AG08395 (cell line): ENCODE data around the gene ERFL.

Experiments used
- DNase-seq: peaks from one replicate; pipeline ENCODE4 v3.0.0; 2012; ENCODE audit warnings: mixed read lengths, low spot score

Gene ERFL

GRCh38 chr19:41897820-41898219, 30.4 kb downstream of the ERFL start:
- no peak for DNase-seq

- DNase-seq, result no peak
These were observed 31.1 kb downstream of the ERFL start for GRCh38 chr19:41897181-41897580.

DNA sequence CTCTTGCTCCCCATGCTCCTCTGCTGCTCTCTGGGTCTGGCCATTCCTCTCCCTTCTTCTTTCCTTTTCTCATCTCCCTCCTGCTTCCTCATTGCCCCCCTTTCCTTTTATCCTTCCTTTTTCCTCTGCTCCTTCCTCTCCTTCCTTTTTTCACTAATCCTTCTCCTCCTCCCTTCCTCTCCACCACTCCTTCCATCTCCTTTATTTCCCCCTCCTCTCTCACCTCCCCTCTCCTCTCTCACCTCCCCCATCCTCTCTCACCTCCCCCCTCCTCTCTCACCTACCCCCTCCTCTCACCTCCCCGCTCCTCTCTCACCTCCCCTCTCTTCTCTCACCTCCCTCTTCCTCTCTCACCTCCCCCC, 31.7 kb downstream of the ERFL start:
- DNase-seq, result no peak

- DNase-seq, result no peak
These were observed 32.3 kb downstream of the ERFL start for GRCh38 chr19:41895745-41896580.

DNA sequence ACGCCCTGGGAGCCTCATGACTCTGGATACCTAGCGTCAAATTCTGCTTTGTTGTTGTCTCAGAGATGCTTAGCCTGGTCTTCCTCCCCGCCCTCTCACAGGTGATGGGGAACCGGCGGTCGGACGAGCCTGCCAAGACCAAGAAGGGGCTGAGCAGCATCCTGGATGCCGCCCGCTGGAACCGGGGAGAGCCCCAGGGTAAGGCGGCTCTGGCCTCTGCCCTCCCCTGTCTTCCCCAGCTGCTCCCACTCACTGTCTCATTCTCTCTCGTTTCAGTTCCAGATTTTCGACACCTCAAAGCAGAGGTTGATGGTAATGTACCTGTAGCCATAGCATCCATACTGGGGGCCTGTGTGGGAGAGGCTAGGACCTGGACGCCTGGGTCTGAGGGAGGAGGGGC, 33.9 kb downstream of the ERFL start:
- no peak for DNase-seq

DNA sequence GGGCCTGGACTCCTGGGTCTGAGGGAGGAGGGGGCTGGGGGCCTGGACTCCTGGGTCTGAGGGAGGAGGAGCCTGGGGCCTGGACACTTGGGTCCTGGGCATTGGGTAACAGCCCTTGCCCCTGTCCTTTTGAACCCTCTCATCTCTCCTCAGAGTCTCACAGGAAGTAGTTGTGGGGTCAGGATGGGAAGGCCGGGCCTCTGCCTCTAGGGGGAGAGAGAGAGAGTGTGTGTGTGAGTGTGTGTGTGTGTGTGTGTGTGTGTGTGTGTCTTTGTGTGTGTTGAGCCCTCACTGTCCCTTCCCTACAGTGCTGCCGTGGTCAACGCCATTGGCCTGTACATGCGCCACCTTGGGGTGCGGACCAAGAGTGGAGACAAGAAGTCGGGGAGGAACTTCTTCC, 34.4 kb downstream of the ERFL start:
- no peak for DNase-seq

DNA sequence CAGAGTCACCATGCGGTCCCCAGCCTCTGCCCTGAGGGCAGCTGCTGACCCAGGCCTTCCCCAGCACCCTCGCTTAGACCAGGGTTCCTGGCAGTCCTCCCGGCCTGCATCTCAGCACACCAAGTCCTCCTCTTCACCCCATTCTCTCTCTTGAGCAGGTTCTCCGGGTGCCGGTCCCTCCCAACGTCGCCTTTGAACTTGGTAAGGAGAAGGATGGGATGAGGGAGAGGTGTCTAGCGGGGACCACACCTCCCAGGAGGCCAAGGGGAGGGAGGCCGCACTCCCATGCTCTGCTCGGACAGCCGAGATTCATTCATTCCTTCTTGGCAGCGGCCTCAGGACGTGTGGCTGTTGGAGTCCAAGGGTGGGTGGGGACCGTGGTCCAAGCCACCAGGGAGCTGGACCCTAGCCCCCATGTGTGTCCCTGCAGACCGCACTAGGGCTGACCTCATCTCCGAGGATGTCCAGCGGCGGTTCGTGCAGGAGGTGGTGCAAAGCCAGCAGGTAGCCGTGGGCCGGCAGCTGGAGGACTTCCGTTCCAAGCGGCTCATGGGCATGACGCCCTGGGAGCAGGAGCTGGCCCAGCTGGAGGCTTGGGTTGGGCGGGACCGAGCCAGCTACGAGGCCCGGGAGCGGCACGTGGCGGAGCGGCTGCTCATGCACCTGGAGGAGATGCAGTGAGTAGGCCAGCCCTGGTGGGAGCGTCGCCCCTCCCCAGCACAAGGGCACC, 35.9 kb downstream of the ERFL start:
- DNase-seq, result no peak

DNA sequence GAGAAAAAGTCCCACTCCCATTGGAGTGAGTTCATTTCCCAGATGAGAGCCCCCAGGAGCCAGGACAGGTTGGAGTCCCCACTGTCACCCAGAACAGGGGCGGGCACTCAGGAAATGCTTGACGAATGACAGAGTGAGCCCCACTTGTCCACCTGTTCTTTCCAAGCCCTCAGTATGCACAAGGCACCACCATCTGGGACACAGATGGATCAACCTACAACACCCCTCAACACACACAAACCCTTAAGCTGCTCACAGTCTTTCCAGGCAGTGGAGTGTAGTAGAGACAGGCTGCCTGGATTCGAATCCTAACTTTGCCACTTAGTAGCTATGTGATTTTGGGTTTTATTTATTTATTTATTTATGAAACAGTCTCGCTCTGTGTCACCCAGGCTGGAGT, 37.3 kb downstream of the ERFL start:
- DNase-seq, result no peak

GRCh38 chr19:41889896-41890295, 38.4 kb downstream of the ERFL start:
- DNase-seq, result no peak

DNA sequence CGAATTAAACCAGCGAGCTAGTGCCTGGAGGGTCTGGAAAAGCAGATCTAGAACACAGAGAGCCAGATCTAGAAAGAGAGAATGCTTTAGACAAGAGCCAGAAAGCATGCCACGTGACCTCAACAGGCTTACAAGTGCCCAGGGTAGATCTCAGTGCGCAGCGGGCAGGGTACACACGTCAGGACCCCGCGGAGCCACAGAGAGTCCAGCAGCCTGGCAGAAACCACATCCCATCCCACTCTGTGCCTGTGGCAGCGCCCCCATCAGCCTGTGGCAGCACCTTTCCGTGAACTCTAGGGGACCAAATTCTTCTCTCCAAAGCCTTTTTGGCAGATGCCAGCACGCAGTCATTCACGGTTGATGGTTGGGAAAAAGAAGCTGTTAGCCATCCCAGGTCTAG, 39.3 kb downstream of the ERFL start:
- DNase-seq, result no peak

GRCh38 chr19:41887711-41888382, 40.4 kb downstream of the ERFL start:
- no peak for DNase-seq

GRCh38 chr19:41886761-41887710, 41.2 kb downstream of the ERFL start:
- DNase-seq, result no peak

GRCh38 chr19:41883821-41884733, 44.2 kb downstream of the ERFL start:
- peak; percentile 99 for DNase-seq

GRCh38 chr19:41883463-41883820, 44.8 kb downstream of the ERFL start:
- DNase-seq, result no peak

DNA sequence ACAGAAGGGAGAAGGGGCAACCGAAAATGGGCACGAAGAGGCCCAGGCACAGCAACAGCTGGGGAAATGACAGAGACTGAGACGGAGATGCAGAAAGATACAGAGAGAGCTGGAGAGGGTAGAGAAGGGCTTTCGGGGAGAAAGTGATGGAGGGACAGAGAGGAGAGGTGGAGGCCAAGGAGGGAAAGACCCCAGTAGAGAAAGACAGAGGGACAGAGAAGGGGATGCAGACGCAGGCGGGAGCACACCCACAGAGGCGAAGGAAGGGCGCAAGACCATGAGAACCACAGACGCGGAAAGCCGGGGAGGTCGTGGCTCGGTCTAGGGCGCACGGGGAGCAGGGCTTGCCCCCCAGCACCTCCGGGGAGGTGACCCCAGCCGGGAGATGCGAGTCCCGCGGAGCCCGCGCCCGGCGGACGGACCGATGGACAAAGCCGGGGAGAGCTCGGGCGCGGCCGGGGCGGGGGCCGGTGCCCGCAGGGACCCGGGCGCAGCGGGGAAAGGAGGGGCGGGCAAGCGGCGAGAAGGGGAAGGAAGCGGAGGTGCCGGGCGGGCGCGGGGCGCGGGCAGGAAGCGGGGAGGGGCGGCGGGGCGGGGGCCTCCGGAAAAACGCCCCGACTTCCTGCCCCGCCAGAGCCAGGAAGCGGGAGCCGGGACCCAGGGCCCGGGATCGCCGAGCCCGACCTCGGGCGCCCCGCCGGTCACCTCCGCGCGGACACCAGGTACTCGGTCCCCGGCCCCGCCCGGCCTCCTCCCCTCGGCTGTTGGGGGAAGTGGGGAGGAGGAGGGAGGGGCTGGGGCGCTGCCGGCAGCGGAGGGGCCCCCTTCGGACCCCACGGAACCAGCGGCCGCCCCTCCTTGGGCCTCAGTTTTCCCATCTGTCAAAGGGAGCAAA, 45.4 kb downstream of the ERFL start, which contains the start of gene ARHGEF1:
TSS of gene ARHGEF1 (plus strand) at position 617 of the 895 bp plus-strand sequence. CDS start 4,899 bp downstream, outside the sequence.
- DNase-seq, result peak; percentile 53

GRCh38 chr19:41880329-41880708, 47.9 kb downstream of the ERFL start:
- no peak for DNase-seq

- DNase-seq, result no peak
These were observed 48.5 kb downstream of the ERFL start for GRCh38 chr19:41879670-41880328.

- no peak for DNase-seq
These were observed 49.2 kb downstream of the ERFL start for GRCh38 chr19:41879080-41879479.
